Rectal smooth muscle tissue (tissue), 1 donor: ENCODE measurements around the gene TMEM130.

Source experiments
- H3K27ac ChIP-seq: one replicate; pipeline ENCODE4 v1.7.0; 2013; ENCODE audit warnings: low read depth, low read length, inconsistent platforms
- H3K27me3 ChIP-seq: one replicate; pipeline ENCODE4 v1.7.0; 2013; ENCODE audit warnings: low read length; ENCODE audit not compliant: control insufficient read depth, insufficient read depth
- H3K36me3 ChIP-seq: one replicate; pipeline ENCODE4 v1.7.0; 2013; ENCODE audit warnings: low read length; ENCODE audit not compliant: control insufficient read depth, insufficient read depth
- H3K4me1 ChIP-seq: one replicate; pipeline ENCODE4 v1.7.0; 2013; ENCODE audit warnings: low read length; ENCODE audit not compliant: control insufficient read depth, insufficient read depth
- H3K4me3 ChIP-seq: one replicate; pipeline ENCODE4 v1.7.0; 2013; ENCODE audit warnings: low read length
- H3K9ac ChIP-seq: one replicate; pipeline ENCODE4 v1.7.0; 2013; ENCODE audit warnings: low read length

The TMEM130 gene, protein sequence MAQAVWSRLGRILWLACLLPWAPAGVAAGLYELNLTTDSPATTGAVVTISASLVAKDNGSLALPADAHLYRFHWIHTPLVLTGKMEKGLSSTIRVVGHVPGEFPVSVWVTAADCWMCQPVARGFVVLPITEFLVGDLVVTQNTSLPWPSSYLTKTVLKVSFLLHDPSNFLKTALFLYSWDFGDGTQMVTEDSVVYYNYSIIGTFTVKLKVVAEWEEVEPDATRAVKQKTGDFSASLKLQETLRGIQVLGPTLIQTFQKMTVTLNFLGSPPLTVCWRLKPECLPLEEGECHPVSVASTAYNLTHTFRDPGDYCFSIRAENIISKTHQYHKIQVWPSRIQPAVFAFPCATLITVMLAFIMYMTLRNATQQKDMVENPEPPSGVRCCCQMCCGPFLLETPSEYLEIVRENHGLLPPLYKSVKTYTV

DNA sequence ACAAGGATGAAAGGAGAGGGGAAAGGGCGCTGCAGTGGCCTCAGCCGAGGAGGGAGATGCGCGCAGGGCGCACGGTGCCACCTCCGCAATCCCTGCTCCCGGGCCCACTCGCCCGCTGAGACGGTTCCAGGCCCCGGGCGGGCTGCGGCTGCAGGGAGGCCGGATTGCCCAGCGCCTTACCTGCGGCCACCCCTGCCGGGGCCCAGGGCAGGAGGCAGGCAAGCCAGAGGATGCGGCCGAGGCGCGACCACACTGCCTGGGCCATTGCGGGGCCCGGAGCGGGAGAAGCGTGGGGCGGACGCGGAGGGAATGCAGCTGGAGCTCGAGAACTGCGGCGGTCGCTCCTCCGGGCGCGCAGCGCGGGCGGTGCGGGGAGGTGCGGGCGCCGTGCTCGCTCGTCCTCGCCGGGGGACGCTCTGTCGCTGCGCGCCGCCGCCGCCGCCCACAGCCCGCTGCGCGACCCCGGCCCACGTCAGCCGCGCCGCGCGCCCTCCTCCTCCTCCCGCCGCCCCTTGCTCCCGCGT is at the start of gene TMEM130:
TSS of gene TMEM130 (minus strand) at position 418 of the 524 bp plus-strand sequence. CDS start at position 265, 153 bp downstream.
- Histone ChIP-seq H3K36me3 (no peaks in the 10 kb centered on the region), H3K4me1 (no peaks in the 10 kb centered on the region), H3K27ac (no peak within 1 kb of the TSS), H3K9ac (no peak within 1 kb of the TSS), H3K4me3 (no peak within 1 kb of the TSS), H3K27me3 (peaks cover 11% of the 10 kb centered on the region)

- no peak overlapping the region for H3K4me3 ChIP-seq
- no peaks in the 10 kb centered on the region for H3K4me1 ChIP-seq
- H3K27me3 ChIP-seq: no peaks in the 10 kb centered on the region
- peaks cover 39% of the 10 kb centered on the region for H3K36me3 ChIP-seq
- no peak overlapping the region for H3K9ac ChIP-seq
- no peak overlapping the region for H3K27ac ChIP-seq
Observed at GRCh38 chr7:98917331-98917730, 47.5 kb upstream of the TMEM130 start.

- H3K9ac ChIP-seq: no peak overlapping the region
- no peak overlapping the region for H3K27ac ChIP-seq
- H3K4me3 ChIP-seq: no peak overlapping the region
- no peaks in the 10 kb centered on the region for H3K4me1 ChIP-seq
- peaks cover 43% of the 10 kb centered on the region for H3K36me3 ChIP-seq
- no peaks in the 10 kb centered on the region for H3K27me3 ChIP-seq
Observed at GRCh38 chr7:98913612-98914011, 43.8 kb upstream of the TMEM130 start.

GRCh38 chr7:98913026-98913425 is 43.2 kb upstream of the TMEM130 start:
- no peak overlapping the region for H3K9ac ChIP-seq
- no peak overlapping the region for H3K27ac ChIP-seq
- H3K4me3 ChIP-seq: no peak overlapping the region
- H3K36me3 ChIP-seq: peaks cover 49% of the 10 kb centered on the region
- no peaks in the 10 kb centered on the region for H3K27me3 ChIP-seq
- no peaks in the 10 kb centered on the region for H3K4me1 ChIP-seq

DNA sequence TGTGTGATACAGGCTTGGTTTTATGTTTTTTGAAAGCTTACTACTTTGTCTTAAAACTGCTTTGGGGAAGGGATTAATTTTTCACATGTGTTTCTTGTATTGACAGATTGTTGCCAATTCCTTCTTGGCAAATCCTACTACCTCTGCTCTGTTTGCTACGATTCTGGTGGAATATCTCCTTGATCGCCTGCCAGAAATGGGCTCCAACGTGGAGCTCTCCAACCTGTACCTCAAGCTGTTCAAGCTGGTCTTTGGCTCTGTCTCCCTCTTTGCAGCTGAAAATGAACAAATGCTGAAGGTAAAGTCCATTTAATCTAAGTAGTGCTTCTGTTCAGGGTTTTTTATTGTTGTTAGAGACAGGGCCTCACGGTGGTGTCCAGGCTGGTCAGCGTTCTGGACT is 42.1 kb upstream of the TMEM130 start:
- Histone ChIP-seq H3K9ac (no peak overlapping the region), H3K4me1 (no peaks in the 10 kb centered on the region), H3K36me3 (peaks cover 46% of the 10 kb centered on the region), H3K4me3 (no peak overlapping the region), H3K27ac (no peak overlapping the region), H3K27me3 (no peaks in the 10 kb centered on the region)

DNA sequence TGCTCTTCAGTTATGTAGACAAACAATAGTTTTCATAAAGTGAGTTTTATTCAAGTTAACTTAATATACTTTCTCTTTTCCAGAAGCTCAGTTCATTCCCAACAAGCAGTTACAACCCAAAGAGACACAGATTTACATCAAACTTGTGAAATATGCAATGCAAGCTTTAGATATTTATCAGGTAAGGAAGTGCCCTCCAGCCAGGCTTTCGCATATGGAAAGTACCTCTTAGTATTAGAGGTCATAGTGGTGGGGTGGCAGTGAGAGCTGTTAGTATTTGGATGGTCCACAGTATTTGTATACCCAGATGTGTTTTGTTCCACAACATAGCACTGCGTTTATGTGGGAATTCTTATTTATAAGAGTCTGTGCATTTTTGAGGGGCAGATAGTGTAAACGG is 40.6 kb upstream of the TMEM130 start:
- no peak overlapping the region for H3K27ac ChIP-seq
- no peak overlapping the region for H3K9ac ChIP-seq
- H3K27me3 ChIP-seq: no peaks in the 10 kb centered on the region
- H3K4me3 ChIP-seq: no peak overlapping the region
- H3K4me1 ChIP-seq: no peaks in the 10 kb centered on the region
- peaks cover 43% of the 10 kb centered on the region for H3K36me3 ChIP-seq

DNA sequence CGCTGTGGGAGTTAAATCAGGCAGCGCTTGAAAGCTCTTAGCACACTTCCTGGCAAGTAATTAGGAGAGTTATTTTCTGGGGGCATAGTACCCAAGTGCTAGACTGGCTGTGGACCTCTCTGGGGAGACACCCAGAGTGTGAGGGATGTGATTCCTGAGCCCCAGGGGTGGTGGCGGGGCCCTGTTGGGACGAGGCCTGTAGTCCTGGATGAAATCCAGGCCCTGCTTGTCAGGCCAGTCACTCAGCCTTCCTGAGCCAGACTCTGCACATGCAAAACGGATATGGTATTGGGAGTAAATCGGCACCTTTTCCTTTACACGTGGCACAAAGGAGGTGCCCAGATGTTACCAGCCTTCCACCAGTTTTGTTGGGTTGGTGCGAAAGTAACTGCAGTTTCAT is 39.7 kb upstream of the TMEM130 start:
- peaks cover 50% of the 10 kb centered on the region for H3K36me3 ChIP-seq
- no peak overlapping the region for H3K9ac ChIP-seq
- H3K4me1 ChIP-seq: no peaks in the 10 kb centered on the region
- H3K4me3 ChIP-seq: no peak overlapping the region
- no peaks in the 10 kb centered on the region for H3K27me3 ChIP-seq
- no peak overlapping the region for H3K27ac ChIP-seq

DNA sequence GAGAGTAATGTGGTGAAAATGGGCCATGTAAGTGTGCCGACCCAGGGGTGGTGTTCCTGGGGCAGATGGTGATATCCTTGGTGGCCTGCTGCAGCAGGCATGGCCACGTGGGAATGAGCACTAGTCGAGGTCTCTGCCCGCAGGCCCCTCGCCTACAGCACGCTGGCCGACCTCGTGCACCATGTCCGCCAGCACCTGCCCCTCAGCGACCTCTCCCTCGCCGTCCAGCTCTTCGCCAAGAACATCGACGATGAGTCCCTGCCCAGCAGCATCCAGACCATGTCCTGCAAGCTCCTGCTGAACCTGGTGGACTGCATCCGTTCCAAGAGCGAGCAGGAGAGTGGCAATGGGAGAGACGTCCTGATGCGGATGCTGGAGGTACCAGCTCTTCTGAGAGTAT is 38.8 kb upstream of the TMEM130 start:
- Histone ChIP-seq H3K27ac (no peak overlapping the region), H3K27me3 (no peaks in the 10 kb centered on the region), H3K4me1 (no peaks in the 10 kb centered on the region), H3K4me3 (no peak overlapping the region), H3K9ac (no peak overlapping the region), H3K36me3 (peaks cover 51% of the 10 kb centered on the region)

GRCh38 chr7:98907570-98907969 is 37.8 kb upstream of the TMEM130 start:
- Histone ChIP-seq H3K9ac (no peak overlapping the region), H3K27ac (no peak overlapping the region), H3K4me1 (no peaks in the 10 kb centered on the region), H3K36me3 (peaks cover 53% of the 10 kb centered on the region), H3K4me3 (no peak overlapping the region), H3K27me3 (no peaks in the 10 kb centered on the region)

GRCh38 chr7:98903246-98903645 is 33.4 kb upstream of the TMEM130 start:
- no peak overlapping the region for H3K27ac ChIP-seq
- peaks cover 59% of the 10 kb centered on the region for H3K36me3 ChIP-seq

DNA sequence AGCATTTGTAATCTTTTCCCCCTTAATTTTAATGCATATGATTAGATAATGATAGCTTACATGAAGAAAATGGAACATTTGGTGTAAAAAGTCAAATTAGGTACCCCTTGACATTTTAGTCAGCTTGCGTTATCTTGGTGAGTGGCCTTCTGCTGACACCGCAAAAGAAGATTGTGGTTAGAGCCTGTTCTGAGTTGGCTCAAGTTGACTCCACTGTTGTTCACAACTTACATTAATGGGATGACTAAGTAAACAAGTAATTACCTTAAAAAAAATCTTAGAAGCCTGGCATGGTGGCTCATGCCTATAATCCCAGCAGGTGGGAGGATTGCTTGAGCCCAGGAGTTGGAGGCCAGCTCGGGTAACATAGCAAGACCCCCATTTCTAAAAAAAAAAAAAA is 32.7 kb upstream of the TMEM130 start:
- Histone ChIP-seq H3K27ac (no peak overlapping the region), H3K36me3 (peaks cover 54% of the 10 kb centered on the region), H3K9ac (no peak overlapping the region), H3K27me3 (no peaks in the 10 kb centered on the region), H3K4me3 (no peak overlapping the region), H3K4me1 (no peaks in the 10 kb centered on the region)

More at GRCh38 chr7:98903246-98903645, 33.4 kb upstream of the TMEM130 start:
- Histone ChIP-seq H3K4me3 (no peak overlapping the region), H3K9ac (no peak overlapping the region), H3K4me1 (no peaks in the 10 kb centered on the region), H3K27me3 (no peaks in the 10 kb centered on the region)

- H3K4me1 ChIP-seq: no peaks in the 10 kb centered on the region
- no peak overlapping the region for H3K4me3 ChIP-seq
- H3K27ac ChIP-seq: no peak overlapping the region
- H3K9ac ChIP-seq: no peak overlapping the region
- H3K27me3 ChIP-seq: no peaks in the 10 kb centered on the region
- peaks cover 51% of the 10 kb centered on the region for H3K36me3 ChIP-seq
Observed at GRCh38 chr7:98900815-98901214, 31.0 kb upstream of the TMEM130 start.

DNA sequence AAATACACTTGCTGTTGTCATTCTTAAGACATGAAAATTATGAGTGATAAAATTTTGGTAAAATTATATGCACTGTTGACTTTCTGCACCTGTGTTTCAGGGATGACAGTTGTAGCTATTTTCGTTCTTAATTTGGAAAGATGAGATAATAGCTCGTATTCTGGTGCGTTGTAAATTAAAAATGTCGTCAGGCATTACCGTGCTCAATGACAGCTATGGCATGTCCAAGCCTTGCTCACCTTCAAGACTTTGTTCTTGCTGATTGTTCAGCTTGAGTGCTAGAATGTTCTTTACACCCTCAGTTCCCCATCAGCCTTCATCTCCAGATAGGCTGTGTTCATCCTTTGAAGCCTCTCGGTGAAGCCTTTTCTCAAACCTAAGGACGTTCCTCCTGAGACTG is 30.0 kb upstream of the TMEM130 start:
- Histone ChIP-seq H3K27me3 (no peaks in the 10 kb centered on the region), H3K9ac (no peak overlapping the region), H3K36me3 (peaks cover 41% of the 10 kb centered on the region), H3K4me1 (no peaks in the 10 kb centered on the region), H3K27ac (no peak overlapping the region), H3K4me3 (no peak overlapping the region)
